Measurements from ENCODE around the gene WDR26.

DNA sequence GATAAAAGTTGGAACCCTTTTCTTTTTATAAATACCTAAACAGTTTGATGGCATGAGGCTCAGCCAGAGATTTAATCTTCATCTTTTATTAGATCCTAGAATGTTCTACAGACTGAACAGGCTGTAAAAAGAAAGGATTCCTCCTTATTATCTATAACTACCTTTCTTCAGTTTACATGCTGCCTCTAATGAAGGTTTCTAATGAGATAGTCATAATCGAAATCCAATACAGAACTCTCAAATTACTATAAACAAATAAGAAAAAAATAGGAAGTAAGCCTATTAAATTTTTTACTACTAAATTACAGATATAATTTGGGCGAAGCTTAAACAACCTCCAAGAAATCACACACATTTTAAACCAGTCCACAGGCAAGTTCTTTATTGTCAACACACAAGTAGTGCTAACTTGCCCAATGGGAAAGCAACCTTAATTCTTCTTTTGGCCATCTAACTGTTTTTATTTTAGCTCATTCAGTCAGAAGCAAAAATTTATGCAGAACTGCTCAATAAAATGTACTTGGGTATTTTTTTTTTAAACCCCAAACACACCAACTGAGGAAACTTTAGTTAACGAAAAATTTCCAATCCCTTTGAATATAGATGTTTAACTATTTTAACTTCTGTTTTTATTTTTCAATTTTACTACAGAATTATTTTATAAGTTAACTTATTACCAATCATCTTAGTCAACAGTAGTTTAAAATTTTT, 4.8 kb downstream of the WDR26 start:
- TF ChIP-seq, protein P1, sequence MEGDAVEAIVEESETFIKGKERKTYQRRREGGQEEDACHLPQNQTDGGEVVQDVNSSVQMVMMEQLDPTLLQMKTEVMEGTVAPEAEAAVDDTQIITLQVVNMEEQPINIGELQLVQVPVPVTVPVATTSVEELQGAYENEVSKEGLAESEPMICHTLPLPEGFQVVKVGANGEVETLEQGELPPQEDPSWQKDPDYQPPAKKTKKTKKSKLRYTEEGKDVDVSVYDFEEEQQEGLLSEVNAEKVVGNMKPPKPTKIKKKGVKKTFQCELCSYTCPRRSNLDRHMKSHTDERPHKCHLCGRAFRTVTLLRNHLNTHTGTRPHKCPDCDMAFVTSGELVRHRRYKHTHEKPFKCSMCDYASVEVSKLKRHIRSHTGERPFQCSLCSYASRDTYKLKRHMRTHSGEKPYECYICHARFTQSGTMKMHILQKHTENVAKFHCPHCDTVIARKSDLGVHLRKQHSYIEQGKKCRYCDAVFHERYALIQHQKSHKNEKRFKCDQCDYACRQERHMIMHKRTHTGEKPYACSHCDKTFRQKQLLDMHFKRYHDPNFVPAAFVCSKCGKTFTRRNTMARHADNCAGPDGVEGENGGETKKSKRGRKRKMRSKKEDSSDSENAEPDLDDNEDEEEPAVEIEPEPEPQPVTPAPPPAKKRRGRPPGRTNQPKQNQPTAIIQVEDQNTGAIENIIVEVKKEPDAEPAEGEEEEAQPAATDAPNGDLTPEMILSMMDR (IDR thresholded peaks at IDR 0.05; ENCODE audit: insufficient read depth, low read length, poor library complexity, severe bottlenecking), result no peak
- no peak for TF ChIP-seq EZH2phosphoT487 (conservative IDR thresholded peaks at IDR 0.05; ENCODE audit: low read length)
